GM12878 (cell line): ENCODE results near the gene NT5M. TPM values are rescaled to one million over a fixed set of nuclear protein-coding genes. Genes with fewer than 3 reads are reported as not detected.

ENCODE experiments used
- ATAC-seq: fragments of 200-7000 bp; cut with Tn5 transposase; 3 replicates; pipeline ENCODE4 v1.9.1; 2020; ENCODE audit warnings: mild to moderate bottlenecking, moderate library complexity
- BruUV-seq: library from RNA; stranded (reverse); fragments of 400-500 nt; replicated peaks from 2 replicates; lab custom pipeline; 2021; lab: Mats Ljungman, UMichigan
- CTCF ChIA-PET: fragments of 300-600 bp; sonication (Branson Sonifier 250); formaldehyde crosslinking; extraction: SDS; loops from one replicate; lab custom pipeline; 2021; ENCODE audit warnings: inconsistent platforms; lab: Yijun Ruan, JAX
- POLR2A ChIA-PET: fragments of 350-600 bp; formaldehyde crosslinking; extraction: SDS; loops from one replicate; lab custom pipeline; 2021; ENCODE audit warnings: inconsistent platforms; lab: Charles Lee
- RAD21 ChIA-PET: fragments of 300-600 bp; sonication (Branson Sonifier 250); formaldehyde crosslinking; loops from one replicate; lab custom pipeline; 2023; ENCODE audit warnings: antibody characterized with exemption; ENCODE audit not compliant: unreplicated experiment; lab: Charles Lee
- SMC1A ChIA-PET: fragments of 300-600 bp; sonication (Branson Sonifier 250); formaldehyde crosslinking; loops from one replicate; lab custom pipeline; 2023; ENCODE audit not compliant: unreplicated experiment, uncharacterized antibody; lab: Charles Lee
- DNase-seq: peaks from one replicate; pipeline ENCODE4 v3.0.0-alpha.2; 2011; ENCODE audit warnings: low read depth, low spot score
- FAIRE-seq: peaks from 3 replicates; lab custom pipeline; 2011; peaks lifted over from hg19 to GRCh38; lab: Jason Lieb, UNC
- H2AFZ ChIP-seq: 2 replicates; pipeline ENCODE4 v1.6.0; 2011; ENCODE audit warnings: low read depth, low read length, control low read depth; ENCODE audit not compliant: control insufficient read depth
- H3K27ac ChIP-seq: 2 replicates; pipeline ENCODE4 v1.5.1; 2011; ENCODE audit warnings: control low read depth; ENCODE audit not compliant: control insufficient read depth, insufficient read depth
- H3K27me3 ChIP-seq, 2 experiments: replicated peaks in 1 of 2; 2 replicates each; pipeline versions ENCODE4 v1.6.0 to v1.6.1; 2011; ENCODE audit warnings: low read length in 1 of 2; ENCODE audit not compliant: control insufficient read depth in 2 of 2, insufficient read depth in 2 of 2
- H3K36me3 ChIP-seq, 2 experiments: 2 replicates each; pipeline ENCODE4 v1.5.1; 2011; ENCODE audit warnings: low read length in 1 of 2; ENCODE audit not compliant: control insufficient read depth in 2 of 2, insufficient read depth in 2 of 2
- H3K4me1 ChIP-seq: 2 replicates; pipeline ENCODE4 v1.6.1; 2011; ENCODE audit warnings: mild to moderate bottlenecking, low read length, moderate library complexity, mixed read lengths; ENCODE audit not compliant: control insufficient read depth, insufficient read depth
- H3K4me2 ChIP-seq: 2 replicates; pipeline ENCODE4 v1.6.0; 2011; ENCODE audit warnings: control low read depth; ENCODE audit not compliant: control insufficient read depth, insufficient read depth
- H3K4me3 ChIP-seq: fragments of 200-600 bp; sonication (generic); 2 replicates; pipeline ENCODE4 v1.5.1; 2016
- H3K79me2 ChIP-seq: 2 replicates; pipeline ENCODE4 v1.6.0; 2011; ENCODE audit warnings: low read length; ENCODE audit not compliant: control insufficient read depth, insufficient read depth
- H3K9ac ChIP-seq: 2 replicates; pipeline ENCODE4 v1.8.0; 2011; ENCODE audit warnings: low read length, control low read depth, mixed read lengths; ENCODE audit not compliant: control insufficient read depth, insufficient read depth
- H3K9me3 ChIP-seq: replicated peaks from 3 replicates; pipeline ENCODE4 v1.5.1; 2011; ENCODE audit warnings: mild to moderate bottlenecking, low read length; ENCODE audit not compliant: control insufficient read depth, insufficient read depth
- H4K20me1 ChIP-seq: 2 replicates; pipeline ENCODE4 v1.6.0; 2011; ENCODE audit not compliant: control insufficient read depth, insufficient read depth
- BRCA1 ChIP-seq: IDR thresholded peaks from 2 replicates; pipeline ENCODE4 v1.6.1; 2011; ENCODE audit warnings: low read depth, low read length, improper control_type of control experiment
- DPF2 ChIP-seq: fragments of 450-650 bp; IDR thresholded peaks from 2 replicates; pipeline ENCODE4 v1.6.1; 2017; ENCODE audit warnings: mild to moderate bottlenecking
- HCFC1 ChIP-seq: fragments of 150-350 bp; IDR thresholded peaks from 2 replicates; pipeline ENCODE4 v1.6.1; 2014; ENCODE audit warnings: low read length
- POLR2A ChIP-seq: IDR thresholded peaks from 2 replicates; pipeline ENCODE4 v1.6.1; 2011; ENCODE audit warnings: low read depth, mild to moderate bottlenecking, low read length
- RB1 ChIP-seq: fragments of 450-650 bp; formaldehyde crosslinking; IDR thresholded peaks from 2 replicates; pipeline ENCODE4 v1.6.1; 2017; ENCODE audit warnings: mild to moderate bottlenecking, borderline replicate concordance
- RBBP5 ChIP-seq: fragments of 200-600 bp; sonication (generic); conservative IDR thresholded peaks from 2 replicates; pipeline ENCODE4 v1.6.1; 2016
- RFX5 ChIP-seq: IDR thresholded peaks from 2 replicates; pipeline ENCODE4 v1.6.1; 2011; ENCODE audit warnings: low read depth, low read length, improper control_type of control experiment
- RUNX3 ChIP-seq: IDR thresholded peaks from 2 replicates; pipeline ENCODE4 v1.6.1; 2012; ENCODE audit warnings: low read length, inconsistent platforms
- SMAD5 ChIP-seq: IDR thresholded peaks from 2 replicates; pipeline ENCODE4 v1.6.1; 2016; ENCODE audit warnings: antibody characterized with exemption, low read depth
- WGBS: methylation state at CpG from one replicate; pipeline ENCODE4 v1.1.6; 2016; ENCODE audit warnings: low lambda C conversion rate; ENCODE audit not compliant: insufficient replicate concordance, insufficient coverage; ENCODE audit errors: missing lambda C conversion rate; 5-methylcytosine and 5-hydroxymethylcytosine counted together
- in situ Hi-C: fragments of 300-500 bp; cut with MboI; formaldehyde crosslinking; loops from 9 replicates; pipeline ENCODE4 v1.14.3; 2018; ENCODE audit warnings: mixed read lengths
- intact Hi-C: fragments of 100-400 bp; cut with micrococcal nuclease; formaldehyde crosslinking; loops from one replicate; pipeline ENCODE4 v1.14.2; 2022; ENCODE audit not compliant: unreplicated experiment
- polyA plus RNA-seq, 11 experiments: library from polyadenylated mRNA; depleted of rRNA in 4 of 11; unstranded in 6 of 11; stranded (reverse) in 5 of 11; fragments of >200 nt; fragmentation: Nextera tagmentation in 4 of 11; fragmentation: Illumina TruSeq in 1 of 11; extraction: Ambion mirVana in 4 of 11; extraction: Trizol in 1 of 11; gene quantifications; 1 replicate in 1 of 11; 2 replicates in 10 of 11; pipeline versions ENCODE4 v1.2.1 to v1.2.3, GENCODE V29; 2011 to 2016; ENCODE audit warnings: inconsistent platforms in 2 of 11, missing spikeins in 2 of 11, low read depth in 1 of 11
- total RNA-seq, 4 experiments: library from RNA; depleted of rRNA in 3 of 4; stranded (reverse); fragments of >200 nt in 3 of 4; fragmentation: Illumina TruSeq in 1 of 4; extraction: Trizol in 1 of 4; gene quantifications; 2 replicates each; pipeline versions ENCODE4 v1.2.1 to v1.2.3, GENCODE V29; 2013 to 2021
- TF ChIP-seq, protein P1 (sequence below): fragments of 450-650 bp; IDR thresholded peaks from 2 replicates; pipeline ENCODE4 v1.6.1; 2017; ENCODE audit warnings: mild to moderate bottlenecking, moderate library complexity
- TF ChIP-seq, protein P2 (sequence below): IDR thresholded peaks from 2 replicates; pipeline ENCODE4 v1.6.1; 2012; ENCODE audit warnings: mild to moderate bottlenecking, low read depth, low read length
- TF ChIP-seq, protein P3 (sequence below): fragments of 450-650 bp; IDR thresholded peaks from 2 replicates; pipeline ENCODE4 v1.6.1; 2018; ENCODE audit warnings: mild to moderate bottlenecking, low read depth, moderate library complexity; ENCODE audit not compliant: partially characterized antibody

Gene NT5M
- total and polyA plus RNA-seq, 10 of the 15 experiments (the other 5 are each of a cell fraction or from before 2014, with no cell fraction given): 0.18 to 14.1 (median 2.9) TPM

DNA sequence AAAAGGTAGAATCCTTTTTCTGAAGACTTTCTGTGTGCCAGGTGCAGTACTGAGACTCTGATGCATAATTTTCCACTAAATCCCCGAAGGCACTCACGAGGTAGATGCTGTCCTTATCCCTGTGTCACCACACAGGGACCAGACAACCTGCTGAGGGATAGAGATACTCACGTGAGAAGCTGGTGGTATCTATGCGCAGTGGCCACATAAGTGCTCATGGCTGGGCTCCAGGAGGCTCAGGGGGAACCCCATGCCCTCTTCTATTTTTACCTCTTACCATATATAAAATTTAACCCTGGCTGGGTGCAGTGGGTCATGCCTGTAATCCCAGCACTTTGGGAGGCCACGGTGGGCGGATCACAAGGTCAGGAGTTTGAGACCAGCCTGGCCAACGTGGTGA is 38.3 kb downstream of the NT5M start (continued):
- TF ChIP-seq, protein P1, sequence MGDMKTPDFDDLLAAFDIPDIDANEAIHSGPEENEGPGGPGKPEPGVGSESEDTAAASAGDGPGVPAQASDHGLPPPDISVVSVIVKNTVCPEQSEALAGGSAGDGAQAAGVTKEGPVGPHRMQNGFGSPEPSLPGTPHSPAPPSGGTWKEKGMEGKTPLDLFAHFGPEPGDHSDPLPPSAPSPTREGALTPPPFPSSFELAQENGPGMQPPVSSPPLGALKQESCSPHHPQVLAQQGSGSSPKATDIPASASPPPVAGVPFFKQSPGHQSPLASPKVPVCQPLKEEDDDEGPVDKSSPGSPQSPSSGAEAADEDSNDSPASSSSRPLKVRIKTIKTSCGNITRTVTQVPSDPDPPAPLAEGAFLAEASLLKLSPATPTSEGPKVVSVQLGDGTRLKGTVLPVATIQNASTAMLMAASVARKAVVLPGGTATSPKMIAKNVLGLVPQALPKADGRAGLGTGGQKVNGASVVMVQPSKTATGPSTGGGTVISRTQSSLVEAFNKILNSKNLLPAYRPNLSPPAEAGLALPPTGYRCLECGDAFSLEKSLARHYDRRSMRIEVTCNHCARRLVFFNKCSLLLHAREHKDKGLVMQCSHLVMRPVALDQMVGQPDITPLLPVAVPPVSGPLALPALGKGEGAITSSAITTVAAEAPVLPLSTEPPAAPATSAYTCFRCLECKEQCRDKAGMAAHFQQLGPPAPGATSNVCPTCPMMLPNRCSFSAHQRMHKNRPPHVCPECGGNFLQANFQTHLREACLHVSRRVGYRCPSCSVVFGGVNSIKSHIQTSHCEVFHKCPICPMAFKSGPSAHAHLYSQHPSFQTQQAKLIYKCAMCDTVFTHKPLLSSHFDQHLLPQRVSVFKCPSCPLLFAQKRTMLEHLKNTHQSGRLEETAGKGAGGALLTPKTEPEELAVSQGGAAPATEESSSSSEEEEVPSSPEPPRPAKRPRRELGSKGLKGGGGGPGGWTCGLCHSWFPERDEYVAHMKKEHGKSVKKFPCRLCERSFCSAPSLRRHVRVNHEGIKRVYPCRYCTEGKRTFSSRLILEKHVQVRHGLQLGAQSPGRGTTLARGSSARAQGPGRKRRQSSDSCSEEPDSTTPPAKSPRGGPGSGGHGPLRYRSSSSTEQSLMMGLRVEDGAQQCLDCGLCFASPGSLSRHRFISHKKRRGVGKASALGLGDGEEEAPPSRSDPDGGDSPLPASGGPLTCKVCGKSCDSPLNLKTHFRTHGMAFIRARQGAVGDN: no peak
- TF ChIP-seq HCFC1 (no peak), POLR2A (no peak), RB1 (no peak), BRCA1 (no peak)

GRCh38 chr17:17342242-17342945 is 39.2 kb downstream of the NT5M start:
- ChIA-PET SMC1A (no interaction called here), POLR2A (no interaction called here), CTCF (interaction anchor here (0.7 kb wide), 1 partner anchor 203 kb away, joined by 3 read pairs; no protein-coding TSS in a partner anchor), RAD21 (no interaction called here)
- no peak overlapping the region for H2AFZ ChIP-seq
- no peak overlapping the region for H3K27ac ChIP-seq
- 71% methylated on average over 17 of the region's 17 CpGs for WGBS
- BruUV-seq: no TSS peak
- no peak for DNase-seq
- no peak overlapping the region for H3K4me3 ChIP-seq
- ATAC-seq: no peak
- no peak overlapping the region for H3K9ac ChIP-seq
- H3K27me3 ChIP-seq: no peaks in the 10 kb centered on the region
- in situ Hi-C loops: no loop called here
- no peaks in the 10 kb centered on the region for H4K20me1 ChIP-seq
- H3K4me1 ChIP-seq: no peaks in the 10 kb centered on the region
- no peak for FAIRE-seq
- H3K9me3 ChIP-seq: no peaks in the 10 kb centered on the region
- intact Hi-C loops: no loop called here
- no peaks in the 10 kb centered on the region for H3K79me2 ChIP-seq
- no peak overlapping the region for H3K4me2 ChIP-seq
- H3K36me3 ChIP-seq: no peaks in the 10 kb centered on the region
- TF ChIP-seq, protein P2, sequence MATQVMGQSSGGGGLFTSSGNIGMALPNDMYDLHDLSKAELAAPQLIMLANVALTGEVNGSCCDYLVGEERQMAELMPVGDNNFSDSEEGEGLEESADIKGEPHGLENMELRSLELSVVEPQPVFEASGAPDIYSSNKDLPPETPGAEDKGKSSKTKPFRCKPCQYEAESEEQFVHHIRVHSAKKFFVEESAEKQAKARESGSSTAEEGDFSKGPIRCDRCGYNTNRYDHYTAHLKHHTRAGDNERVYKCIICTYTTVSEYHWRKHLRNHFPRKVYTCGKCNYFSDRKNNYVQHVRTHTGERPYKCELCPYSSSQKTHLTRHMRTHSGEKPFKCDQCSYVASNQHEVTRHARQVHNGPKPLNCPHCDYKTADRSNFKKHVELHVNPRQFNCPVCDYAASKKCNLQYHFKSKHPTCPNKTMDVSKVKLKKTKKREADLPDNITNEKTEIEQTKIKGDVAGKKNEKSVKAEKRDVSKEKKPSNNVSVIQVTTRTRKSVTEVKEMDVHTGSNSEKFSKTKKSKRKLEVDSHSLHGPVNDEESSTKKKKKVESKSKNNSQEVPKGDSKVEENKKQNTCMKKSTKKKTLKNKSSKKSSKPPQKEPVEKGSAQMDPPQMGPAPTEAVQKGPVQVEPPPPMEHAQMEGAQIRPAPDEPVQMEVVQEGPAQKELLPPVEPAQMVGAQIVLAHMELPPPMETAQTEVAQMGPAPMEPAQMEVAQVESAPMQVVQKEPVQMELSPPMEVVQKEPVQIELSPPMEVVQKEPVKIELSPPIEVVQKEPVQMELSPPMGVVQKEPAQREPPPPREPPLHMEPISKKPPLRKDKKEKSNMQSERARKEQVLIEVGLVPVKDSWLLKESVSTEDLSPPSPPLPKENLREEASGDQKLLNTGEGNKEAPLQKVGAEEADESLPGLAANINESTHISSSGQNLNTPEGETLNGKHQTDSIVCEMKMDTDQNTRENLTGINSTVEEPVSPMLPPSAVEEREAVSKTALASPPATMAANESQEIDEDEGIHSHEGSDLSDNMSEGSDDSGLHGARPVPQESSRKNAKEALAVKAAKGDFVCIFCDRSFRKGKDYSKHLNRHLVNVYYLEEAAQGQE: no peak
- TF ChIP-seq SMAD5 (no peak), RUNX3 (no peak), RBBP5 (no peak), RFX5 (no peak), DPF2 (no peak)
- TF ChIP-seq, protein P3, sequence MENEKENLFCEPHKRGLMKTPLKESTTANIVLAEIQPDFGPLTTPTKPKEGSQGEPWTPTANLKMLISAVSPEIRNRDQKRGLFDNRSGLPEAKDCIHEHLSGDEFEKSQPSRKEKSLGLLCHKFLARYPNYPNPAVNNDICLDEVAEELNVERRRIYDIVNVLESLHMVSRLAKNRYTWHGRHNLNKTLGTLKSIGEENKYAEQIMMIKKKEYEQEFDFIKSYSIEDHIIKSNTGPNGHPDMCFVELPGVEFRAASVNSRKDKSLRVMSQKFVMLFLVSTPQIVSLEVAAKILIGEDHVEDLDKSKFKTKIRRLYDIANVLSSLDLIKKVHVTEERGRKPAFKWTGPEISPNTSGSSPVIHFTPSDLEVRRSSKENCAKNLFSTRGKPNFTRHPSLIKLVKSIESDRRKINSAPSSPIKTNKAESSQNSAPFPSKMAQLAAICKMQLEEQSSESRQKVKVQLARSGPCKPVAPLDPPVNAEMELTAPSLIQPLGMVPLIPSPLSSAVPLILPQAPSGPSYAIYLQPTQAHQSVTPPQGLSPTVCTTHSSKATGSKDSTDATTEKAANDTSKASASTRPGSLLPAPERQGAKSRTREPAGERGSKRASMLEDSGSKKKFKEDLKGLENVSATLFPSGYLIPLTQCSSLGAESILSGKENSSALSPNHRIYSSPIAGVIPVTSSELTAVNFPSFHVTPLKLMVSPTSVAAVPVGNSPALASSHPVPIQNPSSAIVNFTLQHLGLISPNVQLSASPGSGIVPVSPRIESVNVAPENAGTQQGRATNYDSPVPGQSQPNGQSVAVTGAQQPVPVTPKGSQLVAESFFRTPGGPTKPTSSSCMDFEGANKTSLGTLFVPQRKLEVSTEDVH: no peak
